Peyer's patch (tissue), 4 donors: ENCODE results near the gene WDR18.

Source experiments
- POLR2A ChIP-seq, 2 donors: fragments of 450-650 bp; IDR thresholded peaks; one replicate each; pipeline ENCODE4 v1.5.1; 2017; ENCODE audit warnings: antibody characterized with exemption in 2 of 2, mild to moderate bottlenecking in 2 of 2, moderate library complexity in 2 of 2
- TF ChIP-seq, protein P1 (sequence below), 6 experiments: fragments of 450-650 bp in 4 of 6; fragments of 200-600 bp in 2 of 6; sonication (generic) in 1 of 6; IDR thresholded peaks; one replicate each; pipeline ENCODE4 v1.5.1; 2017 to 2019; ENCODE audit warnings: antibody characterized with exemption in 6 of 6, mild to moderate bottlenecking in 3 of 6, moderate library complexity in 1 of 6

DNA sequence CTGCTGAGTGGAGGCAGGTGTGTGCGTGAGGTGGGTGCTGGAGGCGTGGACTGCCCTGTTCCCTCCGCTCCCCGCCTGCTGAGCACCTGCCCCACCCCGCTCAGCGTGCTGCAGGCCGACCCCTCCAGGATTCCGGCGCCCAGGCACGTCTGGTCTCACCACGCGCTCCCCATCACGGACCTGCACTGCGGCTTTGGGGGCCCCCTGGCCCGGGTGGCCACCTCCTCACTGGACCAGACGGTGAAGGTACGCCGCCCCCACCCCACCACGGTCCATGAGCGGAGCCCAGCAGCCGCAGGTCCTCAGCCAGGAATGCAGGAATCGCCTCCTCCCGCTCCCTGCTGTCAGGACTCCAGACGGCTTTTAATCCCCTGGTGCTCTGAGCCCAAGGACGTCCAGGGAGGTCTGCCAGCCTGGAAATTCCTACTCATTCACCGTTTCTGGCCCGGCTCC lies 6.0 kb downstream of the WDR18 start:
- TF ChIP-seq, protein P1, sequence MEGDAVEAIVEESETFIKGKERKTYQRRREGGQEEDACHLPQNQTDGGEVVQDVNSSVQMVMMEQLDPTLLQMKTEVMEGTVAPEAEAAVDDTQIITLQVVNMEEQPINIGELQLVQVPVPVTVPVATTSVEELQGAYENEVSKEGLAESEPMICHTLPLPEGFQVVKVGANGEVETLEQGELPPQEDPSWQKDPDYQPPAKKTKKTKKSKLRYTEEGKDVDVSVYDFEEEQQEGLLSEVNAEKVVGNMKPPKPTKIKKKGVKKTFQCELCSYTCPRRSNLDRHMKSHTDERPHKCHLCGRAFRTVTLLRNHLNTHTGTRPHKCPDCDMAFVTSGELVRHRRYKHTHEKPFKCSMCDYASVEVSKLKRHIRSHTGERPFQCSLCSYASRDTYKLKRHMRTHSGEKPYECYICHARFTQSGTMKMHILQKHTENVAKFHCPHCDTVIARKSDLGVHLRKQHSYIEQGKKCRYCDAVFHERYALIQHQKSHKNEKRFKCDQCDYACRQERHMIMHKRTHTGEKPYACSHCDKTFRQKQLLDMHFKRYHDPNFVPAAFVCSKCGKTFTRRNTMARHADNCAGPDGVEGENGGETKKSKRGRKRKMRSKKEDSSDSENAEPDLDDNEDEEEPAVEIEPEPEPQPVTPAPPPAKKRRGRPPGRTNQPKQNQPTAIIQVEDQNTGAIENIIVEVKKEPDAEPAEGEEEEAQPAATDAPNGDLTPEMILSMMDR (IDR thresholded peaks at IDR 0.05), result no peak
- no peak for TF ChIP-seq POLR2A (IDR thresholded peaks at IDR 0.05)
